ENCODE data around the gene WLS. TPM values are rescaled to one million over a fixed set of nuclear protein-coding genes. Genes with fewer than 3 reads are reported as not detected.
A peak's percentile ranks its signal among the peaks of the same experiment; 100 is the strongest.

WLS gene
- total and polyA plus RNA-seq, 2 donors (not counting 1 experiment from before 2014, with no cell fraction given): 156 to 269 TPM

DNA sequence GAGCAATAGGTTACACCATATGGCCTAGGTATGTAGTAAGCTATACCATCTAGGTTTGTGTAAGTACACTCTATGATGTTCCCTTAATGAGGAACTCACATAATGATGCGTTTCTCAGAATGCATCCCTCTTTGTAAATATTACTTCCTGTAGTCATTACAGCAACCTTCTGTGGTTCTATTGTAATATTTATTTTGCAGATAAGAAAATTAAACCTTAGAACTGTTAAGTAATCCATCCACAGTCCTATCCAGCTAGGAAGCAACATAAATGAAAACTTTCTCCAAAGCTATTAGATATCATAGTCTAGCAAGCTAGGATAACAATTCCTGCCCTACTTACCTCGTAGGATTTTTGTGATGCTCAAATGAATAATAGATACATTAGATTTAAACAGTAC lies 88.7 kb downstream of the WLS start:
- no peaks in the 10 kb centered on the region for H3K27me3 ChIP-seq (ENCODE audit: control insufficient read depth, insufficient read depth, low read length)
- H3K4me3 ChIP-seq (replicated peaks in 1 of 4; ENCODE audit: control extremely low read depth in 1 of 4, insufficient read depth in 1 of 4, low read depth in 3 of 4, low read length in 4 of 4): no peak overlapping the region
- H3K27ac ChIP-seq (ENCODE audit: insufficient read depth, low read length): no peak overlapping the region
- no peak overlapping the region for H2AFZ ChIP-seq (ENCODE audit: low read length)
- peaks cover 10% of the 10 kb centered on the region for H3K36me3 ChIP-seq (ENCODE audit: control insufficient read depth, insufficient read depth, low read length)
- H3K79me2 ChIP-seq (ENCODE audit: control insufficient read depth, insufficient read depth, low read length): no peaks in the 10 kb centered on the region
- DNase-seq (ENCODE audit: low read depth in 2 of 2): peak in 1 of 2 donors; percentile 42
- TF ChIP-seq, protein P1, sequence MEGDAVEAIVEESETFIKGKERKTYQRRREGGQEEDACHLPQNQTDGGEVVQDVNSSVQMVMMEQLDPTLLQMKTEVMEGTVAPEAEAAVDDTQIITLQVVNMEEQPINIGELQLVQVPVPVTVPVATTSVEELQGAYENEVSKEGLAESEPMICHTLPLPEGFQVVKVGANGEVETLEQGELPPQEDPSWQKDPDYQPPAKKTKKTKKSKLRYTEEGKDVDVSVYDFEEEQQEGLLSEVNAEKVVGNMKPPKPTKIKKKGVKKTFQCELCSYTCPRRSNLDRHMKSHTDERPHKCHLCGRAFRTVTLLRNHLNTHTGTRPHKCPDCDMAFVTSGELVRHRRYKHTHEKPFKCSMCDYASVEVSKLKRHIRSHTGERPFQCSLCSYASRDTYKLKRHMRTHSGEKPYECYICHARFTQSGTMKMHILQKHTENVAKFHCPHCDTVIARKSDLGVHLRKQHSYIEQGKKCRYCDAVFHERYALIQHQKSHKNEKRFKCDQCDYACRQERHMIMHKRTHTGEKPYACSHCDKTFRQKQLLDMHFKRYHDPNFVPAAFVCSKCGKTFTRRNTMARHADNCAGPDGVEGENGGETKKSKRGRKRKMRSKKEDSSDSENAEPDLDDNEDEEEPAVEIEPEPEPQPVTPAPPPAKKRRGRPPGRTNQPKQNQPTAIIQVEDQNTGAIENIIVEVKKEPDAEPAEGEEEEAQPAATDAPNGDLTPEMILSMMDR (conservative IDR thresholded peaks at IDR 0.05 in 1 of 2, IDR thresholded peaks at IDR 0.05 in 1 of 2; ENCODE audit: low read depth in 1 of 2, low read length in 2 of 2): no peak
- TF ChIP-seq EZH2 (IDR thresholded peaks at IDR 0.05; ENCODE audit: low read length, missing control alignments): no peak
- no peaks in the 10 kb centered on the region for H3K9me3 ChIP-seq (ENCODE audit: control insufficient read depth, insufficient read depth, low read depth, low read length)
- H3K9ac ChIP-seq (ENCODE audit: insufficient read depth, low read length): no peak overlapping the region
- H3K4me2 ChIP-seq (ENCODE audit: extremely low read depth, insufficient read depth, low read length): no peak overlapping the region
- H4K20me1 ChIP-seq (ENCODE audit: control insufficient read depth, extremely low read depth, insufficient read depth, low read length): no peaks in the 10 kb centered on the region
- H3K4me1 ChIP-seq (ENCODE audit: control insufficient read depth, extremely low read depth, insufficient read depth, low read length): peaks cover 12% of the 10 kb centered on the region

DNA sequence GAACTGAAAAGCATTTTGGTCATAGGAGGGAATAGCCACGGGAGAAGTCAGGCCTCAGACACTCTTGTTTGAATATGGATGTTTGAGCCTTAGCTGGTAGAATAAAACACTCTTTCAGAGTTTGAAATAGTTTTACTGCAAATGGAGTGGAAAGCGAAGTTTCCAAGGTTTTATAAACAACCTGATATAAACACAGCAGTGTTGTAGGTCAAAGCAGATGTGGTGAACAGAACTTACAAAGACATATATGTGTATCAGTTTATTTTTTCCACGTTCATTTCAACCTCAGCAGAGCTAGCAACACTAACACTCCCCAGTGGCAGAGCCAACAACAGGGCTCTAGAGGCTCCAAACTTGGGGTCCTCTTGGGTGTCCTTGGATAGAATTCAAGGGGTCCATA lies 89.9 kb downstream of the WLS start:
- TF ChIP-seq EZH2 (IDR thresholded peaks at IDR 0.05; ENCODE audit: low read length, missing control alignments): no peak
- TF ChIP-seq, protein P1 (conservative IDR thresholded peaks at IDR 0.05 in 1 of 2, IDR thresholded peaks at IDR 0.05 in 1 of 2; ENCODE audit: low read depth in 1 of 2, low read length in 2 of 2): no peak
- Histone ChIP-seq H3K9me3 (ENCODE audit: control insufficient read depth, insufficient read depth, low read depth, low read length) (no peaks in the 10 kb centered on the region), H3K9ac (ENCODE audit: insufficient read depth, low read length) (no peak overlapping the region), H3K27ac (ENCODE audit: insufficient read depth, low read length) (peak overlapping the region; percentile 42), H3K36me3 (ENCODE audit: control insufficient read depth, insufficient read depth, low read length) (peaks cover 2% of the 10 kb centered on the region), H3K4me3 (replicated peaks in 1 of 4; ENCODE audit: control extremely low read depth in 1 of 4, insufficient read depth in 1 of 4, low read depth in 3 of 4, low read length in 4 of 4) (no peak overlapping the region), H3K27me3 (ENCODE audit: control insufficient read depth, insufficient read depth, low read length) (no peaks in the 10 kb centered on the region), H2AFZ (ENCODE audit: low read length) (no peak overlapping the region), H3K79me2 (ENCODE audit: control insufficient read depth, insufficient read depth, low read length) (no peaks in the 10 kb centered on the region), H3K4me1 (ENCODE audit: control insufficient read depth, extremely low read depth, insufficient read depth, low read length) (peaks cover 12% of the 10 kb centered on the region), H3K4me2 (ENCODE audit: extremely low read depth, insufficient read depth, low read length) (no peak overlapping the region), H4K20me1 (ENCODE audit: control insufficient read depth, extremely low read depth, insufficient read depth, low read length) (no peaks in the 10 kb centered on the region)
- DNase-seq (ENCODE audit: low read depth in 2 of 2): peak; percentile 11 to 55

DNA sequence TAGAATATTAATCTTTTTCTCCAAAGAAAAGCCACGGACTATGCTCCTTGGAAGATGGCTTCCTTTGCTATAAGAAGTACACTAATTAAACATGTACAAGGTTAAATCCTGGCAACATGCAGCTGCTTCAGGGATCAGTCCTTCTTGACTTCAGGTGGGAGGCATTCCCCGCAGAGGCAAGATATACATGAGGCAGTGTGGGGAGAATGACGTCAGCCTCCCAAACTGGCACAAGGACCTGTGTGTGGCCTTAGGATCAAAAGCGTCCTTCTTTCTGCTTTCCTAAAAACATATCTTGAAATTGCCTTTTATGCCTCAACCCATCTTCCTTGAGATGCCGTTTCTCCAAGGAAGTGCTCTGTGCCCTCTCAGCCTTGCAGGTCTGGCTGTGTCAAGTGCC lies 90.3 kb downstream of the WLS start:
- H2AFZ ChIP-seq (ENCODE audit: low read length): no peak overlapping the region
- no peak overlapping the region for H3K9ac ChIP-seq (ENCODE audit: insufficient read depth, low read length)
- H3K4me3 ChIP-seq (replicated peaks in 1 of 4; ENCODE audit: control extremely low read depth in 1 of 4, insufficient read depth in 1 of 4, low read depth in 3 of 4, low read length in 4 of 4): no peak overlapping the region
- DNase-seq (ENCODE audit: low read depth in 2 of 2): peak; percentile 6 to 66
- H3K36me3 ChIP-seq (ENCODE audit: control insufficient read depth, insufficient read depth, low read length): peaks cover 2% of the 10 kb centered on the region
- H3K4me1 ChIP-seq (ENCODE audit: control insufficient read depth, extremely low read depth, insufficient read depth, low read length): peaks cover 12% of the 10 kb centered on the region
- H3K27me3 ChIP-seq (ENCODE audit: control insufficient read depth, insufficient read depth, low read length): no peaks in the 10 kb centered on the region
- no peak overlapping the region for H3K4me2 ChIP-seq (ENCODE audit: extremely low read depth, insufficient read depth, low read length)
- H3K9me3 ChIP-seq (ENCODE audit: control insufficient read depth, insufficient read depth, low read depth, low read length): no peaks in the 10 kb centered on the region
- H3K79me2 ChIP-seq (ENCODE audit: control insufficient read depth, insufficient read depth, low read length): no peaks in the 10 kb centered on the region
- no peaks in the 10 kb centered on the region for H4K20me1 ChIP-seq (ENCODE audit: control insufficient read depth, extremely low read depth, insufficient read depth, low read length)
- TF ChIP-seq, protein P1 (conservative IDR thresholded peaks at IDR 0.05 in 1 of 2, IDR thresholded peaks at IDR 0.05 in 1 of 2; ENCODE audit: low read depth in 1 of 2, low read length in 2 of 2): no peak
- no peak for TF ChIP-seq EZH2 (IDR thresholded peaks at IDR 0.05; ENCODE audit: low read length, missing control alignments)
- peak overlapping the region; percentile 42 for H3K27ac ChIP-seq (ENCODE audit: insufficient read depth, low read length)

Measured in fibroblast of lung (primary cell).